WTC11 (cell line): ENCODE results near the gene SLF1. TPM values are rescaled to one million over a fixed set of nuclear protein-coding genes. Genes with fewer than 3 reads are reported as not detected.

Source experiments
- ATAC-seq: fragments of 200-7000 bp; cut with Tn5 transposase; 2 replicates; pipeline ENCODE4 v1.10.0; 2021; ENCODE audit warnings: mild to moderate bottlenecking, moderate library complexity
- CTCF ChIA-PET: fragments of 300-600 bp; sonication (Branson Sonifier 250); formaldehyde crosslinking; loops from one replicate; lab custom pipeline; 2021; ENCODE audit warnings: antibody characterized with exemption; lab: Charles Lee
- POLR2A ChIA-PET: fragments of 350-600 bp; sonication (Branson Sonifier 250); formaldehyde crosslinking; loops from one replicate; lab custom pipeline; 2021; ENCODE audit warnings: antibody characterized with exemption; lab: Charles Lee
- DNase-seq: peaks from one replicate; pipeline ENCODE4 v3.0.0; 2021; ENCODE audit warnings: low spot score
- H3K27ac Mint-ChIP-seq: 2 replicates; pipeline ENCODE4 v1.8.0; 2021; ENCODE audit warnings: mixed read lengths
- H3K27me3 Mint-ChIP-seq: 2 replicates; pipeline ENCODE4 v1.8.0; 2021; ENCODE audit warnings: low read depth, mild to moderate bottlenecking, moderate library complexity, mixed read lengths
- H3K36me3 Mint-ChIP-seq: 2 replicates; pipeline ENCODE4 v1.8.0; 2021; ENCODE audit warnings: mixed read lengths
- H3K4me1 Mint-ChIP-seq: 2 replicates; pipeline ENCODE4 v1.8.0; 2022; ENCODE audit warnings: mixed read lengths
- H3K4me3 Mint-ChIP-seq: 2 replicates; pipeline ENCODE4 v1.8.0; 2021; ENCODE audit warnings: mild to moderate bottlenecking, moderate library complexity, mixed read lengths
- H3K9me3 Mint-ChIP-seq: 2 replicates; pipeline ENCODE4 v1.8.0; 2021; ENCODE audit warnings: mixed read lengths
- CREM ChIP-seq: sonication (generic); formaldehyde crosslinking; IDR thresholded peaks from 2 replicates; pipeline ENCODE4 v1.8.1; 2022; ENCODE audit warnings: mild to moderate bottlenecking, missing genetic modification reagents, moderate library complexity
- EMX1 ChIP-seq: fragments of 250-450 bp; sonication (Bioruptor Pico); IDR thresholded peaks from 2 replicates; pipeline ENCODE4 v1.8.0; 2021; ENCODE audit warnings: mild to moderate bottlenecking
- ESRRA ChIP-seq: sonication (generic); formaldehyde crosslinking; IDR thresholded peaks from 2 replicates; pipeline ENCODE4 v1.8.1; 2022; ENCODE audit warnings: mild to moderate bottlenecking, missing genetic modification reagents, borderline replicate concordance
- GTF2I ChIP-seq: fragments of 250-450 bp; sonication (Bioruptor Pico); conservative IDR thresholded peaks from 2 replicates; pipeline ENCODE4 v1.4.0; 2021; ENCODE audit warnings: mild to moderate bottlenecking
- HMGA2 ChIP-seq: fragments of 250-450 bp; sonication (Bioruptor Pico); IDR thresholded peaks from 2 replicates; pipeline ENCODE4 v1.4.0; 2021; ENCODE audit warnings: mild to moderate bottlenecking, moderate library complexity
- JUN ChIP-seq: sonication (generic); formaldehyde crosslinking; IDR thresholded peaks from 2 replicates; pipeline ENCODE4 v1.8.0; 2023; ENCODE audit warnings: mild to moderate bottlenecking, missing genetic modification reagents
- MXD4 ChIP-seq: fragments of 250-450 bp; sonication (Bioruptor Pico); IDR thresholded peaks from 2 replicates; pipeline ENCODE4 v1.8.0; 2021; ENCODE audit warnings: mild to moderate bottlenecking, moderate library complexity, borderline replicate concordance
- NFATC4 ChIP-seq: fragments of 250-450 bp; sonication (Bioruptor Pico); IDR thresholded peaks from 2 replicates; pipeline ENCODE4 v1.9.0; 2021; ENCODE audit warnings: mild to moderate bottlenecking
- NR1H2 ChIP-seq: sonication (generic); formaldehyde crosslinking; IDR thresholded peaks from 2 replicates; pipeline ENCODE4 v1.9.0; 2021; ENCODE audit warnings: mild to moderate bottlenecking, moderate library complexity, missing genetic modification reagents
- RELA ChIP-seq: sonication (generic); formaldehyde crosslinking; IDR thresholded peaks from 2 replicates; pipeline ENCODE4 v1.8.1; 2022; ENCODE audit warnings: missing genetic modification reagents, mild to moderate bottlenecking, borderline replicate concordance
- TCF7 ChIP-seq: sonication (generic); formaldehyde crosslinking; IDR thresholded peaks from 2 replicates; pipeline ENCODE4 v1.8.0; 2022; ENCODE audit warnings: mild to moderate bottlenecking, low read depth, missing genetic modification reagents, moderate library complexity
- TEAD4 ChIP-seq: sonication (generic); formaldehyde crosslinking; IDR thresholded peaks from 2 replicates; pipeline ENCODE4 v1.8.0; 2022; ENCODE audit warnings: mild to moderate bottlenecking, missing genetic modification reagents
- ZNF219 ChIP-seq: sonication (generic); formaldehyde crosslinking; IDR thresholded peaks from 2 replicates; pipeline ENCODE4 v1.8.0; 2023; ENCODE audit warnings: missing genetic modification reagents, mild to moderate bottlenecking, borderline replicate concordance
- ZNF317 ChIP-seq: sonication (generic); formaldehyde crosslinking; IDR thresholded peaks from 2 replicates; pipeline ENCODE4 v1.8.1; 2023; ENCODE audit warnings: low read depth, mild to moderate bottlenecking, moderate library complexity, missing genetic modification reagents, borderline replicate concordance
- total RNA-seq: library from RNA; stranded (reverse); gene quantifications from 3 replicates; pipeline ENCODE4 v1.2.3, GENCODE V29; 2021
- TF ChIP-seq, protein P1 (sequence below): fragments of 250-450 bp; sonication (Bioruptor Pico); IDR thresholded peaks from 2 replicates; pipeline ENCODE4 v2.1.2; 2022; ENCODE audit warnings: mild to moderate bottlenecking, moderate library complexity
- TF ChIP-seq, protein P2 (sequence below): sonication (generic); formaldehyde crosslinking; IDR thresholded peaks from 2 replicates; pipeline ENCODE4 v1.8.0; 2022; ENCODE audit warnings: mild to moderate bottlenecking, missing genetic modification reagents
- TF ChIP-seq, protein P3 (sequence below): sonication (generic); formaldehyde crosslinking; IDR thresholded peaks from 2 replicates; pipeline ENCODE4 v1.8.1; 2022; ENCODE audit warnings: mild to moderate bottlenecking, moderate library complexity, missing genetic modification reagents
- TF ChIP-seq, protein P4 (sequence below): sonication (generic); formaldehyde crosslinking; IDR thresholded peaks from 2 replicates; pipeline ENCODE4 v1.8.0; 2023; ENCODE audit warnings: missing genetic modification reagents, mild to moderate bottlenecking, borderline replicate concordance
- TF ChIP-seq, protein P5 (sequence below): sonication (generic); formaldehyde crosslinking; IDR thresholded peaks from 2 replicates; pipeline ENCODE4 v1.8.1; 2022; ENCODE audit warnings: mild to moderate bottlenecking, missing genetic modification reagents, moderate library complexity, borderline replicate concordance

The SLF1 gene
- total RNA-seq, 1 experiment from 2014 or later, result 15.7 TPM

DNA sequence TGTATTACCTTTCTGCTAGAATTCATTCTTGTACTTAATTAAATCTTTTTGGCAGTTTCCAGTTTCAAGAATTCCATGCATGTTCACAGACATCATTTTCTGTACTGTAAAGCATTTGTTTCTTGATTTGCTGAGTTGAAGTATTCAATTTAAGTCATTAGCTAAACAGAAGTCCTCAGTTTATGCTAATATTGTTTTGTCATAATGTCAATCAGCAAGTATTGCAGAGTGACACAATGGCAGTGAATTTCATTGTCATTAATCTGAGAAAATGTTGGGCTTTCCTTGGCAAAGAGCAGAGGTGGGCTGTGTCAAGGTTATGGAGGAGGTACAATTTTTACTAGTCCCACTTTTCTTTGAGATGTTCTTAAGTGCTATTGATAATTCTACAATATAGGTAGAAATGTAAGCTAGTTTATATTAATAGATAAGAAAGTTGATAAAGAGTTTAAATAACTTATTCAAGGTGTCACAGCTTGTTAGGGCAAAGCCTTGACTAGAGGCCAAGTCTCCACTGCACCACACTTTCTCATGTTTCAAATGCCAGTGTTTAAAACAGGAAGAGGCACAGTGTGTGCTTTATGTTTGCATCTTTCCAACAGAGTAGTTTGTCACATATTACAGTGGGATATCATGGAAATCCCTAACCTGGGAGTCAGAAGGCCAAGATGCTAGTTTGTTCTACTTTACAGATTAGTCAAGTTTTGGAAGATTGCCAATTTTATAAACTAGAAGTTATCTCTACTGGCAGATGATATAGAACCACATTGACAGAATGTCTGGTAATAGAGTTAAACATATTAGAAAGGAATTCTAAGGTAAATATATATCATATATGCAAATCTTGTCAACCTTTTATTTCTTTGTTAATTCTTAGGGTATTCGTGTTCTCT is 56.3 kb downstream of the SLF1 start:
- POLR2A ChIA-PET, result no interaction called here
- ATAC-seq, result no peak
- DNase-seq, result no peak
- no peaks in the 10 kb centered on the region for H3K4me1 Mint-ChIP-seq
- H3K27me3 Mint-ChIP-seq, result no peaks in the 10 kb centered on the region
- no peak overlapping the region for H3K27ac Mint-ChIP-seq
- peaks cover 10% of the 10 kb centered on the region for H3K36me3 Mint-ChIP-seq
- no peak overlapping the region for H3K4me3 Mint-ChIP-seq
- TF ChIP-seq NFATC4, result no peak
- CTCF ChIA-PET, result no interaction called here
- no peaks in the 10 kb centered on the region for H3K9me3 Mint-ChIP-seq

DNA sequence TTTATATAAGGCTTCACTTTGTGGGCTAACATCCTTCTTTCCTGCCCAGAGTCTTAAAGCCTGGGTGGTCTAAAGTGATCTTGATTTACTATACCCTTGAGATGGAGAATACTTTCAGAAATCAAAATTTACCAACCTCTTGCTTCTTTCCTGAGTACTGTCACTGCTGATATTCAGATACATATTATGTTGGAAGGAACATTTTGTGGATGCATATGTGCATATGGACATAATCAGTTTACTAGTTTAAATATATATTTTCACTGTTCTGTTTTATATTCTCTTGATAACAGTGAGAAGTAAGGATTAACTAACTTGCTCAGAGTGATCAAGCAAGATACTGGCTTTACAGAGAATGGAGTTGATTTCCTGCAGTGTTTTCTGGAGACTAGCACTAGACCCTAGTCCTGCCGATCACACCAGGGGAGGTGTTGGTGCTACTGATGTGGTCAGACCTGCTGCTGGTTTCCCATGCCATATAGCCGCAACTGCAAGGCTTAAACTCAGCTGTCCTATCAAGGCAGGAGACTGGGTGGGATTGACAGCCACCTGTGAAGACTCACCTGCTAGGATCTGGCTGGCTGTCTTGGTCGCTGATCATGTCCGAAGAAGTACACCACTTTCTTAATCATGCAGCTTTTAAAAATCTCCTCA is 57.6 kb downstream of the SLF1 start:
- POLR2A ChIA-PET, result no interaction called here
- Mint-ChIP-seq H3K27me3 (no peaks in the 10 kb centered on the region), H3K9me3 (no peaks in the 10 kb centered on the region), H3K4me3 (no peak overlapping the region)
- DNase-seq (no peak), ATAC-seq (no peak)
- TF ChIP-seq, protein P1, sequence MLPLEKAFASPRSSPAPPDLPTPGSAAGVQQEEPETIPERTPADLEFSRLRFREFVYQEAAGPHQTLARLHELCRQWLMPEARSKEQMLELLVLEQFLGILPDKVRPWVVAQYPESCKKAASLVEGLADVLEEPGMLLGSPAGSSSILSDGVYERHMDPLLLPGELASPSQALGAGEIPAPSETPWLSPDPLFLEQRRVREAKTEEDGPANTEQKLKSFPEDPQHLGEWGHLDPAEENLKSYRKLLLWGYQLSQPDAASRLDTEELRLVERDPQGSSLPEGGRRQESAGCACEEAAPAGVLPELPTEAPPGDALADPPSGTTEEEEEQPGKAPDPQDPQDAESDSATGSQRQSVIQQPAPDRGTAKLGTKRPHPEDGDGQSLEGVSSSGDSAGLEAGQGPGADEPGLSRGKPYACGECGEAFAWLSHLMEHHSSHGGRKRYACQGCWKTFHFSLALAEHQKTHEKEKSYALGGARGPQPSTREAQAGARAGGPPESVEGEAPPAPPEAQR (CRISPR knock-in tag), result no peak
- TF ChIP-seq JUN (CRISPR knock-in tag), result no peak
- TF ChIP-seq ZNF219 (CRISPR knock-in tag), result no peak
- TF ChIP-seq GTF2I (CRISPR knock-in tag), result no peak
- TF ChIP-seq TCF7 (CRISPR knock-in tag), result no peak
- TF ChIP-seq, protein P2, sequence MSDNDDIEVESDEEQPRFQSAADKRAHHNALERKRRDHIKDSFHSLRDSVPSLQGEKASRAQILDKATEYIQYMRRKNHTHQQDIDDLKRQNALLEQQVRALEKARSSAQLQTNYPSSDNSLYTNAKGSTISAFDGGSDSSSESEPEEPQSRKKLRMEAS, result no peak
- no peak for TF ChIP-seq RELA (CRISPR knock-in tag)
- TF ChIP-seq CREM (CRISPR knock-in tag), result no peak
- TF ChIP-seq, protein P3, sequence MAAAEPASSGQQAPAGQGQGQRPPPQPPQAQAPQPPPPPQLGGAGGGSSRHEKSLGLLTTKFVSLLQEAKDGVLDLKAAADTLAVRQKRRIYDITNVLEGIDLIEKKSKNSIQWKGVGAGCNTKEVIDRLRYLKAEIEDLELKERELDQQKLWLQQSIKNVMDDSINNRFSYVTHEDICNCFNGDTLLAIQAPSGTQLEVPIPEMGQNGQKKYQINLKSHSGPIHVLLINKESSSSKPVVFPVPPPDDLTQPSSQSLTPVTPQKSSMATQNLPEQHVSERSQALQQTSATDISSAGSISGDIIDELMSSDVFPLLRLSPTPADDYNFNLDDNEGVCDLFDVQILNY (CRISPR knock-in tag), result no peak
- no peak for TF ChIP-seq ESRRA (CRISPR knock-in tag)
- no peak for TF ChIP-seq HMGA2 (CRISPR knock-in tag)
- TF ChIP-seq ZNF317, result no peak
- TF ChIP-seq, all 79 proteins: peak for 0
- CTCF ChIA-PET, result interaction anchor here (1.3 kb wide), 1 partner anchor 62 kb away, joined by 4 read pairs; no protein-coding TSS in a partner anchor
- Mint-ChIP-seq H3K4me1 (no peaks in the 10 kb centered on the region), H3K36me3 (peaks cover 10% of the 10 kb centered on the region), H3K27ac (no peak overlapping the region)

DNA sequence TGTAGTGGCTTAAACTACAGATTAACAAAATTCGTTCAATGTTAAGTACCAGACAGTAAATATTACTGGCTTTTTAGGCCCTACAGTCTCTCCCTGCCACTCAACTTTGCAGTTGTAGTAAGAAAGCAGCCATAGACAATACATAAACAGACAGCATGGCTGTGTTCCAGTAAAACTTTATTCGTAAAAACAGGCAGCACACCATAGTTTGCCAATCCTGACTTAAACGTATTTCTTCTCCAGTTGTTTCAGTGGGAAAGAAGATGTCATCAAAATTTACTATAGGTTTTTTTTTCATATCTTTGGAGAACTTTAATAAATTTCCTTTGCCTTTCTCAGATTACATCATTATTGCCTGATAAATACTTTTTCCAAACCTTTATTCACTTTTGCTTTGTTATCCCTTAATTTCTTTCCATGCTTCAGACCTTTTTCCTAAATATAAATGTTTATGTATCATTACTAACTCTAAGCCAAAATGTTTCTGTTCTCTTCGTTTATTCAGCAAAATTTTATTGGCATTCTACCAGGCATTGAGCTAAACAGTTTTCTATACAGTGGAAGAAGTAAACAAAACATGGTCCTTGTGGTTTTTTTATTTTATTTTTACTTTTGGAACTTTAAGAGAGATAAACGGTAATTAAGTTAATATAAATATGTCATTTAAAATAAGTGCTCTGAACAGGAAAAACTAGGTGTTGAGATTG is 64.5 kb downstream of the SLF1 start:
- Mint-ChIP-seq H3K9me3 (no peaks in the 10 kb centered on the region), H3K4me1 (no peaks in the 10 kb centered on the region), H3K27ac (no peak overlapping the region), H3K36me3 (peaks cover 24% of the 10 kb centered on the region), H3K4me3 (no peak overlapping the region), H3K27me3 (no peaks in the 10 kb centered on the region)
- POLR2A ChIA-PET, result no interaction called here
- DNase-seq (no peak), ATAC-seq (no peak)
- CTCF ChIA-PET, result no interaction called here
- TF ChIP-seq MXD4 (no peak), NR1H2 (CRISPR knock-in tag) (no peak), TEAD4 (CRISPR knock-in tag) (no peak), EMX1 (CRISPR knock-in tag) (no peak)
- TF ChIP-seq, protein P4, sequence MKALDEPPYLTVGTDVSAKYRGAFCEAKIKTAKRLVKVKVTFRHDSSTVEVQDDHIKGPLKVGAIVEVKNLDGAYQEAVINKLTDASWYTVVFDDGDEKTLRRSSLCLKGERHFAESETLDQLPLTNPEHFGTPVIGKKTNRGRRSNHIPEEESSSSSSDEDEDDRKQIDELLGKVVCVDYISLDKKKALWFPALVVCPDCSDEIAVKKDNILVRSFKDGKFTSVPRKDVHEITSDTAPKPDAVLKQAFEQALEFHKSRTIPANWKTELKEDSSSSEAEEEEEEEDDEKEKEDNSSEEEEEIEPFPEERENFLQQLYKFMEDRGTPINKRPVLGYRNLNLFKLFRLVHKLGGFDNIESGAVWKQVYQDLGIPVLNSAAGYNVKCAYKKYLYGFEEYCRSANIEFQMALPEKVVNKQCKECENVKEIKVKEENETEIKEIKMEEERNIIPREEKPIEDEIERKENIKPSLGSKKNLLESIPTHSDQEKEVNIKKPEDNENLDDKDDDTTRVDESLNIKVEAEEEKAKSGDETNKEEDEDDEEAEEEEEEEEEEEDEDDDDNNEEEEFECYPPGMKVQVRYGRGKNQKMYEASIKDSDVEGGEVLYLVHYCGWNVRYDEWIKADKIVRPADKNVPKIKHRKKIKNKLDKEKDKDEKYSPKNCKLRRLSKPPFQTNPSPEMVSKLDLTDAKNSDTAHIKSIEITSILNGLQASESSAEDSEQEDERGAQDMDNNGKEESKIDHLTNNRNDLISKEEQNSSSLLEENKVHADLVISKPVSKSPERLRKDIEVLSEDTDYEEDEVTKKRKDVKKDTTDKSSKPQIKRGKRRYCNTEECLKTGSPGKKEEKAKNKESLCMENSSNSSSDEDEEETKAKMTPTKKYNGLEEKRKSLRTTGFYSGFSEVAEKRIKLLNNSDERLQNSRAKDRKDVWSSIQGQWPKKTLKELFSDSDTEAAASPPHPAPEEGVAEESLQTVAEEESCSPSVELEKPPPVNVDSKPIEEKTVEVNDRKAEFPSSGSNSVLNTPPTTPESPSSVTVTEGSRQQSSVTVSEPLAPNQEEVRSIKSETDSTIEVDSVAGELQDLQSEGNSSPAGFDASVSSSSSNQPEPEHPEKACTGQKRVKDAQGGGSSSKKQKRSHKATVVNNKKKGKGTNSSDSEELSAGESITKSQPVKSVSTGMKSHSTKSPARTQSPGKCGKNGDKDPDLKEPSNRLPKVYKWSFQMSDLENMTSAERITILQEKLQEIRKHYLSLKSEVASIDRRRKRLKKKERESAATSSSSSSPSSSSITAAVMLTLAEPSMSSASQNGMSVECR (CRISPR knock-in tag), result no peak
- TF ChIP-seq, protein P5, sequence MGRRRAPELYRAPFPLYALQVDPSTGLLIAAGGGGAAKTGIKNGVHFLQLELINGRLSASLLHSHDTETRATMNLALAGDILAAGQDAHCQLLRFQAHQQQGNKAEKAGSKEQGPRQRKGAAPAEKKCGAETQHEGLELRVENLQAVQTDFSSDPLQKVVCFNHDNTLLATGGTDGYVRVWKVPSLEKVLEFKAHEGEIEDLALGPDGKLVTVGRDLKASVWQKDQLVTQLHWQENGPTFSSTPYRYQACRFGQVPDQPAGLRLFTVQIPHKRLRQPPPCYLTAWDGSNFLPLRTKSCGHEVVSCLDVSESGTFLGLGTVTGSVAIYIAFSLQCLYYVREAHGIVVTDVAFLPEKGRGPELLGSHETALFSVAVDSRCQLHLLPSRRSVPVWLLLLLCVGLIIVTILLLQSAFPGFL (CRISPR knock-in tag), result no peak
- TF ChIP-seq, protein P3 (CRISPR knock-in tag), result no peak
